Naive B cell (primary cell): Measurements from ENCODE around the gene HSP90AB1. TPM values are rescaled to one million over a fixed set of nuclear protein-coding genes. Genes with fewer than 3 reads are reported as not detected.
A peak's percentile ranks its signal among the peaks of the same experiment; 100 is the strongest.

Source experiments
- ATAC-seq, 2 donors: fragments of 150-1000 bp; cut with Tn5 transposase; 2 replicates each; pipeline ENCODE4 v1.10.0; 2021; ENCODE audit warnings: low read depth in 2 of 2, mild to moderate bottlenecking in 2 of 2, moderate library complexity in 2 of 2
- DNase-seq: peaks from one replicate; pipeline ENCODE4 v3.0.0; 2022
- H3K27ac Mint-ChIP-seq, 6 donors: one replicate each; pipeline ENCODE4 v1.8.0; 2020 to 2022; ENCODE audit warnings: mild to moderate bottlenecking in 6 of 6, mixed read lengths in 6 of 6, moderate library complexity in 5 of 6, inconsistent platforms in 2 of 6
- H3K27me3 Mint-ChIP-seq, 3 donors: one replicate each; pipeline ENCODE4 v1.8.0; 2021 to 2022; ENCODE audit warnings: mixed read lengths in 3 of 3, mild to moderate bottlenecking in 1 of 3
- H3K36me3 Mint-ChIP-seq, 2 donors: one replicate each; pipeline ENCODE4 v1.8.0; 2020 to 2022; ENCODE audit warnings: mixed read lengths in 2 of 2, inconsistent platforms in 1 of 2, mild to moderate bottlenecking in 1 of 2
- H3K4me1 Mint-ChIP-seq, 3 donors: one replicate each; pipeline ENCODE4 v1.8.0; 2020 to 2022; ENCODE audit warnings: mixed read lengths in 3 of 3, inconsistent platforms in 1 of 3, mild to moderate bottlenecking in 1 of 3, moderate library complexity in 1 of 3
- H3K4me3 Mint-ChIP-seq, 8 donors: one replicate each; pipeline ENCODE4 v1.8.0; 2020 to 2022; ENCODE audit warnings: mild to moderate bottlenecking in 8 of 8, mixed read lengths in 8 of 8, moderate library complexity in 8 of 8, inconsistent platforms in 2 of 8
- H3K9me3 Mint-ChIP-seq, 7 donors: one replicate each; pipeline ENCODE4 v1.8.0; 2020 to 2022; ENCODE audit warnings: mixed read lengths in 7 of 7, mild to moderate bottlenecking in 5 of 7, inconsistent platforms in 2 of 7, moderate library complexity in 1 of 7
- polyA plus RNA-seq, 6 donors: library from polyadenylated mRNA; unstranded; fragments of 300-500 nt; fragmentation: Illumina TruSeq; gene quantifications; one replicate each; pipeline ENCODE4 v1.2.3, GENCODE V29; 2021; ENCODE audit warnings: low read depth in 6 of 6

HSP90AB1 gene
- polyA plus RNA-seq, 6 donors from 2014 or later, result 420 to 486 (median 447) TPM

DNA sequence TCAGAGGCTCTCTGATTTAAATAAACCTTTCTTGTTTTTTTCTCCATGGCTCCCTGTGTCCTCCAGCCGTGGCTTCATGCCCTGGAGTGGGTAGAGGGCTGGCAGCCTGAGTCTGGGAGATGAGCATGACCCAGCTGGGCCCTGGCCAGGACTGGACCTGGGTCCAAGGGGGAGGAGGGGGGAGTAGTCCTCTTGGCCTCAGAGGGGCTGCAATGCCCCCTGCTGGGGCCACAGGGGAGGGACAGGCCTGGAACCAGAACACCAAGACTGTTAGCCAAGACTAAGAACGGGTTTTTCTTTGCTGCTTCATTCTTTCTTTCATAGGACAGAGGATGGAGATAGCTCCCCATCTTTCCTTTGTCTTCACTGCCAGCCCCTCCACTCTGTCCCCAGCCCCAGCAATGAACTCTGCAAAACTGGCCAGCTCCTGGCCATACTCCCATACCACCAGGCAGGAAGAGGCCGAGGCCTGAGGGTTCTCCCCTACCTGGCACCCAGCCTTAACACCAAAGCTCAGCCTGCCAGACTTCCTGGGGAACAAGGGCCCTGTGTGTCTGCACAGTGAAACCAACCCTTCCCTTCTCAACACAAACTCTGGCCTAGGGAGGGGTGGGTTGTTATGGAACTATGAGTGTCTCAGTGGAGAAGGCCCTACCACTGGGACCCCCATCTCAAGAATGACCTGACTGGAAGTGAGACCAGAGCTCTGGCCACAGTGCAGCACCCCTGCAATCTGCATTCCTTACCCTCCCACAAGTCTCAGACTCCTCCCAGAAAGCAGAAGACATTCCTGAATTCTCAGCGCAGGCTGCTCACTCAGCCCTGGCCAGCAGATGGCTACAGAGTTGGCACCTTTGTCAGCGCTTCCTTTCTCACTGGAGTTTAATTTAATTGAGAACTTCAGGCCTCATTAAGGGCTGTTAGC lies 12.5 kb upstream of the HSP90AB1 start:
- DNase-seq, result no peak
- H3K4me3 Mint-ChIP-seq, result no peak overlapping the region
- no peaks in the 10 kb centered on the region for H3K9me3 Mint-ChIP-seq
- H3K4me1 Mint-ChIP-seq, result peaks cover 12 to 16% (median 13%) of the 10 kb centered on the region in 3 donors
- H3K27ac Mint-ChIP-seq, result peak overlapping the region in 3 of 6 donors; percentile 42 to 81 (median 64)
- H3K27me3 Mint-ChIP-seq, result no peaks in the 10 kb centered on the region
- no peak for ATAC-seq
- no peaks in the 10 kb centered on the region for H3K36me3 Mint-ChIP-seq

DNA sequence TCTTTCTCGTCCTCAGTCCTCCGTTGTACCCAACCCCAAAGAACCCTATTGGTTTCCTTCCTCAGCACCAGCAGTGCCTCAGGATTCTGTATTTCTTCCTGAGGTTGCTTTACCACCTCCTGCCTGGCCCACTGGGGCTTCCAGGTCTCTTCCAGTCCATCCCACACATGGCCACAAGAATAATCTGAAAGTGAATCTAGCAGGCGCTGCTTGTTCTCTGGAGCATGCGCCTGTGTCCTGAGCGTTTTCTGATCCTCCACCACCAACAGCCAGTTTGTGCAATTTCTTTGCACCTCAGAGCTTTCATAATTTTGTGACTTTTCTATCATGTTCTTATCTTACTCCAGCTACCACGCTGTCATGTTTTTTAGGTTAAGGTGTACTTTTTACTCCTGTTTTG lies 11.6 kb upstream of the HSP90AB1 start:
- Mint-ChIP-seq H3K36me3 (no peaks in the 10 kb centered on the region), H3K4me3 (peak overlapping the region in 1 of 8 donors; percentile 32), H3K27ac (peak overlapping the region in 1 of 6 donors; percentile 30), H3K9me3 (no peaks in the 10 kb centered on the region), H3K27me3 (no peaks in the 10 kb centered on the region), H3K4me1 (peaks cover 12 to 16% (median 13%) of the 10 kb centered on the region in 3 donors)
- DNase-seq (no peak), ATAC-seq (no peak)

DNA sequence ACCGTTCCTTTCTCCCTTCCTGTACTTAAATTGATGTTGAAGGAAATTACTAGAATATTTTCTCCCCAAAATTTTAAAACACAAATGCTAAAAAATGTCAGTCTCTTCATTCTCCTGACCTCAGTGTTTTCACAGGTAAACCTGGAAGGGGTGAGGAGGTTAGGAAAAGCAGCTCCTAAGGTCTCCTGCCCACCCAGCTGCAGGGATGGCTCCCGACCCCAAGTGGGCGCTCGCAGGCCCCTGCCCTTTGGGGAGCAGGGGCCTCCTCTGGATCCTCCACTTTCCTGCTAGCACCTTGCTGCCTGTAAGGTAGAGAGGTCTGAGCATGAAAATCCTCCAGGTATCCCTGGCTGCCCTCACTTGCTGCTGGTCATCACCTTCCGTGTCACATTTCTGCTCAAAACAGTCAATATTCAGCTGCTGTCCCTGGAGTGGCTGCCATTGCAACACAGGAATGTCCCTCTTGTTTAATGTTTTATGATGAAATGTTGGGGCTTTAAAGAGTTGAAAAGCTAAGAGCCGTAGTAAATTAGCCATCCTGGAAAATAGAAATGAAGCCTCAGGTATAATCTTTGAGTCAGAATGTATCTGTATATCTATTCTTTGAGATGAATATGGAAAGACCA lies 10.9 kb upstream of the HSP90AB1 start:
- H3K36me3 Mint-ChIP-seq, result no peaks in the 10 kb centered on the region
- DNase-seq (no peak), ATAC-seq (no peak)
- H3K9me3 Mint-ChIP-seq, result no peaks in the 10 kb centered on the region
- H3K27me3 Mint-ChIP-seq, result no peaks in the 10 kb centered on the region
- H3K4me3 Mint-ChIP-seq, result peak overlapping the region in 2 of 8 donors; percentile 12 to 65
- peaks cover 12 to 16% (median 13%) of the 10 kb centered on the region in 3 donors for H3K4me1 Mint-ChIP-seq
- H3K27ac Mint-ChIP-seq, result peak overlapping the region in 3 of 6 donors; percentile 6 to 88 (median 69)

DNA sequence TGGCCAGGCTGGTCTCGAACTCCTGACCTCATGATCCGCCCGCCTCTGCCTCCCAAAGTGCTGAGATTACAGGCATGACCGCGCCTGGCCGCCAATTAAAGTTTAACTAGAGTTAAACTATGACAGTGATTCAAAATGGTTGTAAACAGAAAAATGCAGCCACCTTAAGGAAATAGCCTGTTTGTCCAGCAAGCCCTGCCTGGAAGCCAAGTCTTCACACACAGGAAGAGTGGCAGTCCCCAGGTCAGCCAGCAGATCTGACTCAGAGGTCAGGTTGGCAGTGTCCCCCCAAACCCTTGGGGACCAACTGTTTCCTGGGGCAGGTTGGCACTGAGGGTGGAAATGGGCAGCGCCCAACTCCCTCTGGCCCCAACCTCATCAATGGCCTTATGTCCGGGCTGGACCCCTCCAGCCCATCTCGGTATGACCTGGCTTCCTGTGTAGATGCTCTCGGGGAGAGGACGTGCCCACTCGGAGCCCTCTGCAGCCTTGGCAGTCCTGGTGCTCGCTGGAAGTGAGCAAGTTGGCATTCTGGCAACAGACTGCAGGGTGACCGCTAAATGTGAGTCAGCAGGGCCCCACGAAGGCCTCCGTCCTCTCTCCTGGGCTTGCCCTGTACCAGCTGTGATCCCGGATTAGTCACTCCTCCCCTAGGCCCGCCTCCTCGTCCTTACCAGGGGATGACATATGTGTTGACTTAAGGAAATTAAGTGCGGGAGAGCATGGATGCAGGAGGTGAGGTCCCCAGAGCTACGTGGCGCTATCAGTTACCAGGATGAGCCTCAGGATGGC lies 9.7 kb upstream of the HSP90AB1 start:
- no peaks in the 10 kb centered on the region for H3K27me3 Mint-ChIP-seq
- ATAC-seq, result peak; percentile 56 to 62

DNA sequence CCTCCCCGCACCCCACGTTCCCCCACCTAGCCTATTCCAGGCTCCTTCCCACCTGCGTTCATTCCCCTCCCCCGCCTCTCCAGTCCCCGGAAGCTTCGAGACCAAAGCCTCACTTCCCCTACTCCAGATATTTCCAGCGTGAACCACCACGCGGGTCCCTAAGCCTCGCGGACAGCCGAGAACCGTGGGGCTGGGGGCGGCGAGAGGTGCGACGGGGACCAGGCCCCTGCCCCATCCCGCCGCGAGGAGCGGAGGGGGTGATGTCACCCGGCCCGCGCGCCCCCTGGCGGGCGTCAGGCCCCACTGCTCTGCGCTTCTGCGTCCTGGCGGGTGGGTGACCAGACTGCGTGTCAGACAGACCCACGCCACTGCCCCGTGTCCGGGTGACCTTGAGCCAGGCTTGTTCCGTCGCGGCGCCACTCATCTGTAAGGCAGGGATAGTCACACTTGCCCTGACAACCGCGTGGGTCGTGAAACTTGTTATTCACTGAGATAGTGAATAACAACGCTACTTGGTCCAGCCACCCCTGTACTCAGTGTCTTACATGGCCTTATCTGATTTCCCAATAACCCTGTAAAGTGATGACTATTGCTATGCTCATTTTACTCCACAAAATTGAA lies 9.0 kb upstream of the HSP90AB1 start:
- Mint-ChIP-seq H3K4me1 (peaks cover 11 to 16% (median 13%) of the 10 kb centered on the region in 3 donors), H3K9me3 (no peaks in the 10 kb centered on the region), H3K27ac (peak overlapping the region; percentile 86 to 98 (median 93)), H3K36me3 (no peaks in the 10 kb centered on the region), H3K27me3 (no peaks in the 10 kb centered on the region), H3K4me3 (peak overlapping the region; percentile 86 to 96 (median 89))
- DNase-seq (peak; percentile 79), ATAC-seq (peak; percentile 95 to 96)

More for the DNA sequence above, 9.7 kb upstream of the HSP90AB1 start:
- Mint-ChIP-seq H3K27ac (peak overlapping the region in 5 of 6 donors; percentile 72 to 98 (median 93)), H3K36me3 (no peaks in the 10 kb centered on the region), H3K4me3 (peak overlapping the region; percentile 86 to 96 (median 89)), H3K9me3 (no peaks in the 10 kb centered on the region), H3K4me1 (peaks cover 12 to 16% (median 13%) of the 10 kb centered on the region in 3 donors)
- no peak for DNase-seq

DNA sequence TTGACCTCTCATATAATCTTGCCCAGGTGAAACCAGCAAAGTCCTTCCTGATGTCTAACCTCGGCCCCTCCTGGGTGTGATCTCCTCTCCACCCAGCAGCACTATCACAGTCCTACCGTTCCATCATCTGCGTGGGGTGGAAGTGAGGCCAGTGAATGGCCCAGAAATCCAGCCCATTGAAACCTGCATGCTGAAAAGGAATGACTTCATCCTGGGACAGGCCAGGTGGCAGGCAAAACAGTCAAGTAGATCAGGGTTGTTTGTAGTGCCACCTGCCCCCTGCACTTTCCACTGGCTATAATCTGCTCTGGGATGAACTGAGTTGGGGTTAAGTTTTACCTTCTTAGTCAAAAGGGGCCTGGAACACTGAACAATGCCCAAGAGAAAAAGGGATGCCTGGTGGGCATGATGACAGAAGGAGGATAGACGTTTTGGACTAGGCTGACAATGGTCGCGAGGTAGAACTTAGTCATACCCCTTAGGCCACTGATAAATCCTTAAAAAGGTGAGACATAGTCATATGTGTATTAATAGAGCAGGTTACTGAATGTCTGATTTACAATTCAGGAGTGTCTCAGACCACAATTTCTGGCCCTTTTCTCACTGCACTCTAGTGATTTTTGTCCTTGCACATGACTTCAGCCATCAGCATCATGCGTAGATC lies 8.1 kb upstream of the HSP90AB1 start:
- H3K4me3 Mint-ChIP-seq, result peak overlapping the region; percentile 58 to 96 (median 88)

DNA sequence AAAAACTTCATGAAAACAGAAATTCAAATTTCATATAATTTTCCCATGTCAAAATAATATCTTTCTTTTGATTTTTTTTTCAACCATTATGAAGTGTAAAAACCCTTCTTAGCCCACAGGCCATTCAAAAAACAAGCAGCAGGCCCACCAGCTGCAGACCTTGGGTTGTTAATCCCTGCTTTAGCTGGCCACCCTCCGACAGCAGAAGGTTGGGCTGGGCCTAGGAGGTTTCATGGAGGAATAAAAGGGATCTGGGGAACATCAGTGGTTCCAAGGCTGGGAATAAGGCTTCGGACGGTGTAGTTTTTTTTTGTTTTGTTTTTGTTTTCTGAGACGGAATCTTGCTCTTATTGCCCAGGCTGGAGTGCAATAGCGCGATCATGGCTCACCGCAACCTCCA lies 3.6 kb upstream of the HSP90AB1 start:
- H3K27ac Mint-ChIP-seq, result no peak overlapping the region
- no peak for ATAC-seq
- peaks cover 0 to 4% (median 0%) of the 10 kb centered on the region in 3 donors for H3K27me3 Mint-ChIP-seq
- H3K4me1 Mint-ChIP-seq, result peaks cover 18 to 34% (median 21%) of the 10 kb centered on the region in 3 donors
- peak overlapping the region in 2 of 8 donors; percentile 50 to 73 for H3K4me3 Mint-ChIP-seq
- peaks cover 0 to 6% (median 0%) of the 10 kb centered on the region in 7 donors for H3K9me3 Mint-ChIP-seq
- DNase-seq, result no peak
- H3K36me3 Mint-ChIP-seq, result peaks cover 0 to 9% of the 10 kb centered on the region in 2 donors

More for the DNA sequence above, 8.1 kb upstream of the HSP90AB1 start:
- H3K27me3 Mint-ChIP-seq, result no peaks in the 10 kb centered on the region
- no peaks in the 10 kb centered on the region for H3K36me3 Mint-ChIP-seq
- H3K9me3 Mint-ChIP-seq, result no peaks in the 10 kb centered on the region
- no peak for ATAC-seq
- H3K27ac Mint-ChIP-seq, result peak overlapping the region in 4 of 6 donors; percentile 16 to 87 (median 83)
- H3K4me1 Mint-ChIP-seq, result peaks cover 9 to 16% (median 9%) of the 10 kb centered on the region in 3 donors
- no peak for DNase-seq

DNA sequence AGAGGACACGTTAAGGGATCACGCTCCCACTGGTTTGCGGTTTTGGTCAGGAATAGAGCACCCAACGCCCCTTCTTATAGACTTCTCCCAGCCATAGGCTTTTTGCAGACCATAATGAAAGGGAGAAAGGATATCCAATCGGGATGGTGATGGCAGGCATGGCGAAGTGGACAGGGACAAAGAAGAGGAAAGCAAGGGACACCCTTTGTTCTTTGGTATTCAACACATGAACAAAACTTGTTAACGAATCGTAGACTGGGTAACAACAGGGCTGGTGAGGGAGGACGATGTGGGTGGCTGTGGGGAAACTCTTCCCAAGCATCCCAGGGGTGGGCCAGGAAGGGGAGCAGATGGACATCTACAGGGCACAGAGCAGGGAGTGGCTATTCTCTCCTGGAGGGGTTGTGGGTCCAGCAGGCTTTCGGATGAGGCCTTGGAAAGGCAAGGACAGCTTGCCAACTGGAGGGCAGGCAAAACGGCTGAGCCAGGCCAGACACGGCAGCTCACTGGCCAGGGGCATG lies 1.4 kb upstream of the HSP90AB1 start:
- peaks cover 0 to 4% (median 0%) of the 10 kb centered on the region in 3 donors for H3K27me3 Mint-ChIP-seq
- peak overlapping the region; percentile 95 to 100 (median 98) for H3K4me3 Mint-ChIP-seq
- peaks cover 36 to 47% (median 39%) of the 10 kb centered on the region in 3 donors for H3K4me1 Mint-ChIP-seq
- no peak for ATAC-seq
- peaks cover 0 to 6% (median 0%) of the 10 kb centered on the region in 7 donors for H3K9me3 Mint-ChIP-seq
- peak overlapping the region; percentile 95 to 100 (median 99) for H3K27ac Mint-ChIP-seq
- DNase-seq, result no peak
- peaks cover 13 to 23% of the 10 kb centered on the region in 2 donors for H3K36me3 Mint-ChIP-seq

DNA sequence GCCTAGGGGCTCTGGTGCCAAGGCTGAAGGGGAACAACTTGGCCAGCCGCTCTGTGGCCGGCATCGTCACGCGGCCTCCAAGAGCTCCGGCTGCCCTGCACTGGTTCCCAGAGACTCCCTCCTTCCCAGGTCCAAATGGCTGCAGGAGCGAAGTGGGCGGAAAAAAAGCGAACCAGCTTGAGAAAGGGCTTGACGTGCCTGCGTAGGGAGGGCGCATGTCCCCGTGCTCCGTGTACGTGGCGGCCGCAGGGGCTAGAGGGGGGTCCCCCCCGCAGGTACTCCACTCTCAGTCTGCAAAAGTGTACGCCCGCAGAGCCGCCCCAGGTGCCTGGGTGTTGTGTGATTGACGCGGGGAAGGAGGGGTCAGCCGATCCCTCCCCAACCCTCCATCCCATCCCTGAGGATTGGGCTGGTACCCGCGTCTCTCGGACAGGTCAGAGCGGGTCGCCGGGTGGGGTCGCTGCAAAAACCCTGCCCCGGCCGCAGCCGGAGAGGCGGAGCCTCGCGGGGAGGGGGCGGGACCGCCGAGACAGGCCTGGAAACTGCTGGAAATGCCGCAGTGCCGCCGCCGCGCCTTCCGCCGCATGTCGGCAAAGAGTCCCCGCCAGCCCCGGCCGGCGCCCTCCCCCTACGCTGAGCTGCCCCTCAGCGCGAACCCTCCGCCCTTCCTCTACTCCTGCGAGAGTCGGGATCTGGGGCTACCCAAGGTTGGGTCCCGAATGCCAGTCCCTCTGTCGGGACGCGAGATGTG lies 814 bp upstream of the HSP90AB1 start:
- Mint-ChIP-seq H3K4me1 (peaks cover 38 to 49% (median 39%) of the 10 kb centered on the region in 3 donors), H3K4me3 (peak overlapping the region; percentile 95 to 100 (median 98)), H3K9me3 (peaks cover 0 to 6% (median 0%) of the 10 kb centered on the region in 7 donors), H3K27me3 (peaks cover 0 to 4% (median 0%) of the 10 kb centered on the region in 3 donors), H3K27ac (peak overlapping the region; percentile 95 to 100 (median 98)), H3K36me3 (peaks cover 13 to 26% of the 10 kb centered on the region in 2 donors)
- DNase-seq (peak; percentile 88), ATAC-seq (peak; percentile 44 to 52)

DNA sequence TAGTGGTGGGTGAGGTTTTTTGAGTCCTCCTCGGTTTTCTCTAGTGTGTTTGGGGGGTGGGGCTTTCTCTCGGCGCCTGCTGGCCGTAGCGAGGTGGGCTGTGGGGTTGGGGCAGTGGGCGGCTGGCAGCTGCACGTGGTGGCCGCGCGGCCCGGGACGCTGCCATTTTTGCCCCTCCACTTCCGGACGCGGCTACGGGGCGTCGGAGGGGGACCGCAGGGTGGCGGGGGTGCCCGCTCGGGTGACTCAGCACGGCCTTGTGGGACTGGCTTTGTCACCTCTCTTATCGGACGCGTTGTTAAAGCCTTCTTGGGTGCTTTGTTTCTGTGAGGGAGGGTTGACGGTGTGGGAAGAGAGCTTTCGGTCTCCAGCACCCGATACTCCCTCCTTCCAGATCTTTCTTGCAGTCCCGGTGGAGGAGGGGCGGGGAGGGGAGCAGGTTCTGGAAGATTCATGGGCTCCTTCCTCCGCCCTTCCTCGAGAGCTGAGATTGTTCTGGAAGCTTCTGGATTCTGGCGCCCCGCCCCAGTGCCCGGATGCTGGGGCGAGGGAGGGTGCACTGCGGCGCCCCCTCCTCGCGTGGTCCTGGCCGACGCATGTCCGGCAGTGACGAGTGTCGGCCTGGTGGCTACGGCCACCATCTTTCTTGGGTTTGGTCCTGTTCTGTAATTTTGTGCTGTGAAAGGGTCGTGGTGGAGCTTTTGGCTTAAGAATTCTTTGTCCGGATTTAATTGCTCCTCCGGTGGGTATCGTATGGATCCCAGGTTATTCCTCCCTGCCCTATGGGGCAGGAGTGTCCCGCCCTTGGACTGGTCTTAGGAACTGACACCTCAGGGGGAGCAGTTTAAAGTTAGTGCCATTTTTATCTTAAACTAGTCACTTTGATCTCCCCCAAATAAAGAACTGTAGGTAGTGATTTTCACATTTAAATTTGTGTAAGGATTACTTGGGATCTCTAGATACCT lies 719 bp downstream of the HSP90AB1 start:
- Mint-ChIP-seq H3K36me3 (peaks cover 23 to 35% of the 10 kb centered on the region in 2 donors), H3K27ac (peak overlapping the region; percentile 95 to 100 (median 98)), H3K9me3 (peaks cover 0 to 6% (median 0%) of the 10 kb centered on the region in 7 donors), H3K4me3 (peak overlapping the region; percentile 95 to 100 (median 98)), H3K4me1 (peaks cover 44 to 55% (median 50%) of the 10 kb centered on the region in 3 donors), H3K27me3 (peaks cover 0 to 4% (median 0%) of the 10 kb centered on the region in 3 donors)
- DNase-seq, result peak; percentile 76
- peak; percentile 45 to 50 for ATAC-seq
